Tibial nerve (tissue), 4 donors: ENCODE results near the gene HOXB5. TPM values are rescaled to one million over a fixed set of nuclear protein-coding genes. Genes with fewer than 3 reads are reported as not detected.
A peak's percentile ranks its signal among the peaks of the same experiment; 100 is the strongest.

Experiments
- DNase-seq, 2 donors: peaks; one replicate each; pipeline ENCODE4 v3.0.0-alpha.2; 2019; ENCODE audit warnings: low spot score in 2 of 2
- H3K27ac ChIP-seq, 4 donors: fragments of 200-600 bp; sonication (generic) in 3 of 4; one replicate each; pipeline ENCODE4 v1.5.1; 2017 to 2019; ENCODE audit warnings: mild to moderate bottlenecking in 1 of 4
- H3K27me3 ChIP-seq, 2 donors: fragments of 200-600 bp; sonication (generic) in 1 of 2; one replicate each; pipeline versions ENCODE4 v1.5.1 to v1.6.0; 2017 to 2019
- H3K36me3 ChIP-seq, 3 donors: fragments of 200-600 bp; sonication (generic); one replicate each; pipeline ENCODE4 v1.5.1; 2018 to 2019
- H3K4me1 ChIP-seq, 4 donors: fragments of 200-600 bp; sonication (generic) in 3 of 4; one replicate each; pipeline ENCODE4 v1.5.1; 2017 to 2019
- H3K4me3 ChIP-seq, 4 donors: fragments of 200-600 bp; sonication (generic) in 3 of 4; one replicate each; pipeline ENCODE4 v1.5.1; 2017 to 2019; ENCODE audit warnings: mild to moderate bottlenecking in 1 of 4, moderate library complexity in 1 of 4
- H3K9me3 ChIP-seq, 4 donors: fragments of 200-600 bp; sonication (generic) in 3 of 4; one replicate each; pipeline ENCODE4 v1.5.1; 2017 to 2019
- EP300 ChIP-seq, 2 donors: sonication (generic); formaldehyde crosslinking; IDR thresholded peaks; one replicate each; pipeline ENCODE4 v1.6.1; 2017; ENCODE audit warnings: antibody characterized with exemption in 2 of 2, mild to moderate bottlenecking in 1 of 2
- POLR2A ChIP-seq, 2 donors: fragments of 450-650 bp; IDR thresholded peaks; one replicate each; pipeline ENCODE4 v1.6.1; 2017; ENCODE audit warnings: antibody characterized with exemption in 2 of 2, mild to moderate bottlenecking in 2 of 2, moderate library complexity in 2 of 2
- WGBS, 2 donors: methylation state at CpG; one replicate each; pipeline ENCODE4 v1.1.5; 2018; 5-methylcytosine and 5-hydroxymethylcytosine counted together
- total RNA-seq, 4 donors: library from RNA; depleted of rRNA; stranded (reverse); fragments of >200 nt; gene quantifications; one replicate each; pipeline ENCODE4 v1.1.0, GENCODE V29; 2016
- TF ChIP-seq, protein P1 (sequence below), 5 experiments: fragments of 200-600 bp in 3 of 5; fragments of 450-650 bp in 2 of 5; sonication (generic) in 3 of 5; IDR thresholded peaks; one replicate each; pipeline ENCODE4 v1.5.1; 2016 to 2019; ENCODE audit warnings: antibody characterized with exemption in 5 of 5, mild to moderate bottlenecking in 3 of 5, moderate library complexity in 2 of 5

HOXB5 gene
- total RNA-seq, 4 donors from 2014 or later, result 1.6 to 1.8 TPM; not detected in 2

GRCh38 chr17:48575066-48575582, 18.5 kb downstream of the HOXB5 start:
- no peak for DNase-seq
- Histone ChIP-seq H3K36me3 (no peaks in the 10 kb centered on the region), H3K27me3 (peaks cover 0 to 87% of the 10 kb centered on the region in 2 donors), H3K4me1 (peaks cover 0 to 75% (median 13%) of the 10 kb centered on the region in 4 donors), H3K9me3 (no peaks in the 10 kb centered on the region), H3K27ac (peak overlapping the region; percentile 43 to 85 (median 81)), H3K4me3 (peak overlapping the region in 1 of 4 donors; percentile 1)
- no peak for TF ChIP-seq EP300 (IDR thresholded peaks at IDR 0.05)
- TF ChIP-seq POLR2A (IDR thresholded peaks at IDR 0.05), result no peak
- TF ChIP-seq, protein P1, sequence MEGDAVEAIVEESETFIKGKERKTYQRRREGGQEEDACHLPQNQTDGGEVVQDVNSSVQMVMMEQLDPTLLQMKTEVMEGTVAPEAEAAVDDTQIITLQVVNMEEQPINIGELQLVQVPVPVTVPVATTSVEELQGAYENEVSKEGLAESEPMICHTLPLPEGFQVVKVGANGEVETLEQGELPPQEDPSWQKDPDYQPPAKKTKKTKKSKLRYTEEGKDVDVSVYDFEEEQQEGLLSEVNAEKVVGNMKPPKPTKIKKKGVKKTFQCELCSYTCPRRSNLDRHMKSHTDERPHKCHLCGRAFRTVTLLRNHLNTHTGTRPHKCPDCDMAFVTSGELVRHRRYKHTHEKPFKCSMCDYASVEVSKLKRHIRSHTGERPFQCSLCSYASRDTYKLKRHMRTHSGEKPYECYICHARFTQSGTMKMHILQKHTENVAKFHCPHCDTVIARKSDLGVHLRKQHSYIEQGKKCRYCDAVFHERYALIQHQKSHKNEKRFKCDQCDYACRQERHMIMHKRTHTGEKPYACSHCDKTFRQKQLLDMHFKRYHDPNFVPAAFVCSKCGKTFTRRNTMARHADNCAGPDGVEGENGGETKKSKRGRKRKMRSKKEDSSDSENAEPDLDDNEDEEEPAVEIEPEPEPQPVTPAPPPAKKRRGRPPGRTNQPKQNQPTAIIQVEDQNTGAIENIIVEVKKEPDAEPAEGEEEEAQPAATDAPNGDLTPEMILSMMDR (IDR thresholded peaks at IDR 0.05), result no peak
- 29% methylated on average over 7 of the region's 7 CpGs for WGBS, 2 donors

DNA sequence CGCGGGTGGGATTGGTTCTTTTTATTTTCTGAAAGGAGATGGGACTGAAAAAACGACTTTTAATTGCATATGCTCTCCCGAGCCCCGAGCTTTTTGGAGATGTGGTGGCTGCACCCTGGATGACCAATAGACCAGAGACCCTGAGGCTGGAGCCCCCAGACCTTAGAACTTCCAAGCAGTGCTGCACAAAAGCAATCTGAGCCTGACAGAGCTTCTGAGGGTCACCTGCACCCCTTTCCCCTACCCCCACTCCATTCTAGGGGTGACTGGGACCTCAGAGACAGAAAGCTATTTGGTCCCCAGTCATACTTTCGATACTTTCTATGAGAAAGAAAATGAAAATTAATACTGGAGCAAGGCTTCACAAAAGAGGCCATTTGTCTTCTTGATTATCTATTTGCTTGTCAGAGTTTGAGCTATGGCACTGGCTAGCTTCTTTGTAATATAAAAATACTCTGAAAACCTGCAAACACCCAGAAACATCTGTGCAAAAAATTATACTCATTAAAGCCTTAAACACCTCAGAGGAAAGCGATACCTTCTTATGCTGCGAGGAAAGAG, 19.0 kb downstream of the HOXB5 start:
- Histone ChIP-seq H3K36me3 (no peaks in the 10 kb centered on the region), H3K4me3 (peak overlapping the region in 1 of 4 donors; percentile 9), H3K9me3 (no peaks in the 10 kb centered on the region), H3K4me1 (peaks cover 0 to 80% (median 13%) of the 10 kb centered on the region in 4 donors), H3K27me3 (peaks cover 0 to 87% of the 10 kb centered on the region in 2 donors), H3K27ac (peak overlapping the region; percentile 43 to 85 (median 81))
- WGBS, 2 donors, result 49 to 53% methylated on average over 8 of the region's 8 CpGs
- TF ChIP-seq EP300 (IDR thresholded peaks at IDR 0.05), result no peak
- TF ChIP-seq, protein P1 (IDR thresholded peaks at IDR 0.05), result no peak
- TF ChIP-seq POLR2A (IDR thresholded peaks at IDR 0.05), result no peak
- DNase-seq, result no peak

- Histone ChIP-seq H3K27me3 (peaks cover 0 to 89% of the 10 kb centered on the region in 2 donors), H3K4me3 (no peak overlapping the region), H3K36me3 (no peaks in the 10 kb centered on the region), H3K9me3 (no peaks in the 10 kb centered on the region), H3K4me1 (peaks cover 0 to 75% (median 11%) of the 10 kb centered on the region in 4 donors), H3K27ac (peak overlapping the region; percentile 19 to 85 (median 82))
- DNase-seq, result no peak
- WGBS, 2 donors, result 62 to 70% methylated on average over 1 of the region's 1 CpG
- TF ChIP-seq POLR2A (IDR thresholded peaks at IDR 0.05), result no peak
Measured at GRCh38 chr17:48571826-48572417, 21.7 kb downstream of the HOXB5 start.

DNA sequence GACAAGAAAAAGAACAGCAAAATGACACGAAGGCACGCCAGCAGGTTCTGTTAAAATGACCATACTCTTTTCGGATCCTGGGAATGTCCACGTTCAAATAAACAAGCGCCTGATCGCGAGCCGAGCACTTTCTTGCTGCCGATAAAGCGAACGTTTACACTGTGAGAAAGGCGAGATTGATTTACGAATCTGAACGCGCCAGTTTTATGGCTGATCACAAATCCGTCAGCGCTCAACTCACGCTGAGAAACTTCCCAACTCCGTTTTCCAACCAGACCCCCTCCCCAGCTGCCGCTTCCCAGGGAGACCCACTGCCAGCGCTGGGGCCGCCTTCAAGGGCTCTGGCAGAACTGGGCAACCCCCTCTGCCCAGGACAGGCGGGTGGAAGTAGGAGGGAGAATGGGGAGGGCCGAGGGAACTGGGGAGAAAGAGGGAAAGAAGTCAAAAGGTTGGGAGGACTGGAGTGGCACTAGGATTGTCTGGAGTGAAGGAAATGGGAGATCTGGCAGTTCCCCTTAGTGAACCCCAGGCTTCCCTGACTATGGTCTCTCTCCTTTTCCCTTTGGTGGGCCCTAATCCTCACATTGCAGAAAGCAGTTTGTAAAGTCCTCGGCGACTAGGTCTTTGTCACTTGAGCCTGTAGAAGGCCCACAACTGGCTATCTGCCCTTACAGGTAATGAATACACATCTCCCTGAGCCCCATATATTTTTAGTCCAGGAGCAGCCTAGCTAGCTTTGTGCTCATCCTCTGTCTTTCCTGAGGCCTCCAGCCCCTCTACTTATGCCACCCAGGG, 22.4 kb downstream of the HOXB5 start:
- TF ChIP-seq POLR2A (IDR thresholded peaks at IDR 0.05) (no peak), EP300 (IDR thresholded peaks at IDR 0.05) (peak in 1 of 2 donors; percentile 39)
- TF ChIP-seq, protein P1 (IDR thresholded peaks at IDR 0.05), result no peak
- H3K36me3 ChIP-seq, result no peaks in the 10 kb centered on the region
- H3K27me3 ChIP-seq, result peaks cover 0 to 89% of the 10 kb centered on the region in 2 donors
- peak overlapping the region; percentile 19 to 85 (median 82) for H3K27ac ChIP-seq
- 31 to 34% methylated on average over 26 of the region's 26 CpGs for WGBS, 2 donors
- peak overlapping the region in 3 of 4 donors; percentile 3 to 20 (median 9) for H3K4me3 ChIP-seq
- H3K9me3 ChIP-seq, result no peaks in the 10 kb centered on the region
- peaks cover 0 to 68% (median 8%) of the 10 kb centered on the region in 4 donors for H3K4me1 ChIP-seq
- DNase-seq, result no peak

GRCh38 chr17:48570325-48571023, 23.1 kb downstream of the HOXB5 start:
- no peaks in the 10 kb centered on the region for H3K36me3 ChIP-seq
- no peaks in the 10 kb centered on the region for H3K9me3 ChIP-seq
- H3K4me1 ChIP-seq, result peaks cover 0 to 62% (median 8%) of the 10 kb centered on the region in 4 donors
- TF ChIP-seq EP300 (IDR thresholded peaks at IDR 0.05), result no peak
- TF ChIP-seq, protein P1 (IDR thresholded peaks at IDR 0.05), result no peak
- no peak for TF ChIP-seq POLR2A (IDR thresholded peaks at IDR 0.05)
- DNase-seq, result no peak
- H3K27me3 ChIP-seq, result peaks cover 0 to 89% of the 10 kb centered on the region in 2 donors
- H3K27ac ChIP-seq, result peak overlapping the region; percentile 19 to 85 (median 82)
- WGBS, 2 donors, result 9 to 18% methylated on average over 19 of the region's 19 CpGs
- H3K4me3 ChIP-seq, result peak overlapping the region in 2 of 4 donors; percentile 9 to 20
